ENCODE results near the gene PLEKHO1. TPM values are rescaled to one million over a fixed set of nuclear protein-coding genes. Genes with fewer than 3 reads are reported as not detected.
"Not testable (repeated sequence)": the region's sequence is repeated elsewhere in the genome, so short reads cannot be mapped to it uniquely, and the experiment has no call there.

Gene PLEKHO1
- total RNA-seq, 1 donor from 2014 or later: 37.9 TPM

DNA sequence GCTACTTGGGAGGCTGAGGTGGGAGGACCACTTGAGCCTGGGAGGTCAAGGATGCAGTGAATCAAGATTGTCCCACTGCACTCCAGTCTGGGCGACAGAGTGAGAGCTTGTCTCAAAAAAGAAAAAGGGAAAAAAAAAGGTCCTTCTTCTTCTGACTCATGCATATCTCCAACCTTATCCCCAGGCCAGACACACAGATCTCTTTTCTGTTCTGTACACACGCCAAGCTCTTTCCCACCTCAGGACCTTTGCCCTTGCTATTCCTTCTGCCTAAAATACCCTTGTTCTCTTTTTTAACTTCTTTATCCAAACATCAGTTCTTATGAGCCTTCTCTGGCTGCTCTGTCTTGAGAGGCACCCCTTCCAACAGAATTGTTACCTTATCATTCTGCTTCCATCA, 22.1 kb downstream of the PLEKHO1 start:
- no peak for DNase-seq (ENCODE audit: low read depth in 2 of 2)

DNA sequence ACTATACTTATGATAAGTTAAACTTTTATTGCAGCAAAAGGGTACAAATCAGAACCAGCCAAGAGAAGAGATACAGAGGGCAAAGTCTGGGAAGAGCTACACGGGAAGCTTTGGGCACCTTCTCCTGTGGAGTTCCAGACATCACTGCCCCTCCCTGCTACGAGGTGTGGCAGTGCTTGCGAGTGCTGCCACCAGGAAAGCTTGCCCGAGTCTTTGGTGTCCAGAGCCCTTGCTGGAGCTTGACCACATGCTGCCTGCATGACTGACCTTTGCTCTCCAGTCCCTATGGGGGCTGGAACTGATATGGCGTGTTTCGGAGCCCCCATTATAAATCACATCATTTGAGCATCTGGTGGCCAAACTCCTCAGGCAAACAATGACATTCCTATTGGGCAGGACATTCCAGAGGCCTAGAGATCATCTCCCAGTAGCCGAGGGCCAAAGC, 23.4 kb downstream of the PLEKHO1 start:
- no peak for DNase-seq (ENCODE audit: low read depth in 2 of 2)

DNA sequence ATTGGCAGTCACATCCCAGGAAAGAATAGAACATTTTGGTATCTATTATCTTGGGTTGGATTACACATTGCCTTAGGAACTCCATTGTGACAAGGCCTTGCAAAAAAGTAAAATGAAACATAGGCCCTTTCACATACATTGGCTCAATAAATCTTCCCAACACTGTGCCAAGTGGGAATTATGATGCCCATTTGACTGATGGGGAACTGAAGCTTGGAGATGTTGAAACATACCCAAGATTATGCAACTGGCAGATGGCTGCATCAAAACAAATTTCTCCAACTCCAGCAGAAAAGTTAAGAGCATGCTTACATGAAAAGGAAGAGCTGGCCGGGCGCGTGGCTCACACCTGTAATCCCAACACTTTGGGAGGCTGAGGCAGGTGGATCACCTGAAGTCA, 26.9 kb downstream of the PLEKHO1 start:
- no peak for DNase-seq (ENCODE audit: low read depth in 2 of 2)

DNA sequence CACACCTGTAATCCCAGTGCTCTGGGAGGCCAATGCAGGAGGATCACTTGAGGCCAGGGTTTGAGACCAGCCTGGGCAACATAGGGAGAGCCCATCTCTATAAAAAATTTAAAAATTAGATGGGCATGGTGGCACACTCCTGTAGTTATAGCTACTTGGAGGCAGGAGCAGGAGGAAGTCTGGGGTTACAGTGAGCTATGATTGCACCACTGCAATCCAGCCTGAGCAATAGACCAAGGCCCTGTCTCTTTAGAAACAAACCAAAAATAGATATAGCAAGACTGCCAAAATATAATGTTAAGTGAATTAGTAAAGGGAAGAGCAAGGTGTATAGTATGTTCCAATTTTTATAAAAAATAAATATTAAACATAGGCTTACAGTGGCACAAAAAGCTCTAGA, 28.8 kb downstream of the PLEKHO1 start:
- DNase-seq (ENCODE audit: low read depth in 2 of 2): no peak

DNA sequence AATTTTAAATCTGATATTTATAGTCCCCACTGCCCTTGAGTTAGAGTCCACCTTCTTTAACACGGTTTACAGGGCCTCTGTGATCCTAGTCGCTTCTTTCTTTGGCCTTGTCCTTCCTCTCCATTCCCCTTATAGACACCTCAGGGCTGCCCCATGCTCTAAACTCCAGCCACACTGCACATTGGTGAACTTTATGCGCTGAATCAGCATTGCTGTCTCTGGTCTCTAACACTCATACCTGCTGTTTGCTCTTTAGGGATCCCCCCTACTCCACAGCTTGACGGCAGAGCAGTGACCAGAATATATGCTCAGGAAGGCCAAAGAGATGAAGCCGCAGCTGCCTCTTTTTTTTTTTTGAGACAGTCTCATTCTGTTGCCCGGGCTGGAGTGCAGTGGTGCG, 30.2 kb downstream of the PLEKHO1 start:
- no peak for DNase-seq (ENCODE audit: low read depth in 2 of 2)

DNA sequence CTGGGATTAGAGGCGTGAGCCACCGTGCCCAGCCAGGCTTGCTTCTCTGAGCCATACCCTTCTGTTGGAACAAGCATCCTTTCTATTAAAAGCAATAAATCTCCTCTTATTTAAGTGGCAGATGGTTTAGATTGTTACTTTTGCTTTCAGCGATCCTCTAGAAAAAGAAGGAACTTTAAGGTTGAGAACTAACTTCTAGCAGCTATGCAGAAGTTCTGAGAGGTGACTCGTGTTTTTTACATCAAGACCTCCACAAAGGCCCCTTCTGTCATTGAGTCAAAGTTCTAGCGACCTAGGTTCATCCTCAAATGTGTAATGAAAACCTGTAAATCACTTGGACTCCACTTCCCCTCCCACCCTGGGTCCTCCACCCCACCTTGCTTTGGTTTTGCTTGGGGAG, 30.8 kb downstream of the PLEKHO1 start:
- DNase-seq (ENCODE audit: low read depth in 2 of 2): no peak

DNA sequence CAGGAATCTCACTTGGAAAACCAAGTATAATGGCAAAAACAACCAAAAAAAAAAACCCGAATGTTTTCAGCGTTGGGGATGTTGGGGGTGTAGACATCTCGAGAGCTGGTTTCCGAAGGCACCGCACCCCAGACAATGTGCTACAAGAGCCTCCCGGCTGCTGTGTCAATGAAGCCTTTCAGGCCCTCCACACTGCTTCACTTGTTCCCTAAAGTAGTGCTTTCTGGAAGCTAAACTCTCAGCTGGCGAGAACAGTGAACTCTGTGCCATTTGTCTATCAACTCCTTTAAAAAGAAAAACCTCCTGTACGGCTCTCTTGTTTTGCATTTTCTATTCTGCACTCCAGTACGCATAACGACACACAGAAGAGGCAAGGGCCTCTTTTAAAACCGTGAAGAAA, 32.5 kb downstream of the PLEKHO1 start:
- DNase-seq (ENCODE audit: low read depth in 2 of 2): no peak

DNA sequence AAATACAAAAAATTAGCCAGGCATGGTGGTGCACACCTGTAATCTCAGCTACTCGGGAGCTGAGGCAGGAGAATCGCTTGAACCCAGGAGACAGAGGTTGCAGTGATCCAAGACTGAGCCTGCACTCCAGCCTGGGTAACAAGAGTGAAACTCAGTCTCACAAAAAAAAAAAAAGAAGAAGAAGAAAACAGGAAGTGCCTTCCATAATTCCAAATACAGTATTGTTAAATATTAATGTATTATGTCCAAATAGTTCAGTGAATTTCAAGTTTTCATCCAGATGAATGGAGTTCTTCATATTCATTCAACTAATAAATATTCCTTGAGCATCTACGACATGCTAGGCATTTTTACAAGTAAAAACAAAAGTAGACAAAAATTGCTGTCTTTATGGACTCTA, 33.3 kb downstream of the PLEKHO1 start:
- no peak for DNase-seq (ENCODE audit: low read depth in 2 of 2)

DNA sequence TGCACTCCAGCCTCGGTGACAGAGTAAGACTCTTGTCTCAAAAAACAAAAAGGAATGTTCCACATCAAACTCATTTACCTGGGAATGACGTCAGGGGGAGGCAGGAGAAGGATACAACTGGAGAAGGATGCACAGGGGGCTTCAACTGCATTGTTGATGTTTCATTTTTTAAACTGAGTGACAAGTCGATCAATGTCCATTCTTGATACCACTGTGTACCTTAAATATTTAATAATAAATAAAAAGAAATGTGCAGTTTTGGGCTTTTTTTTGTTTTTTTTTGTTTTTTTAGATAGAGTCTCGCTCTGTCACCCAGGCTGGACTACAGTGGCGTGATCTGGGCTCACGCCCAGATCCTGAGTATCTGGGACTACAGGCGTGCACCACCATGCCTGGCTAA, 35.8 kb downstream of the PLEKHO1 start:
- no peak for DNase-seq (ENCODE audit: low read depth in 2 of 2)

DNA sequence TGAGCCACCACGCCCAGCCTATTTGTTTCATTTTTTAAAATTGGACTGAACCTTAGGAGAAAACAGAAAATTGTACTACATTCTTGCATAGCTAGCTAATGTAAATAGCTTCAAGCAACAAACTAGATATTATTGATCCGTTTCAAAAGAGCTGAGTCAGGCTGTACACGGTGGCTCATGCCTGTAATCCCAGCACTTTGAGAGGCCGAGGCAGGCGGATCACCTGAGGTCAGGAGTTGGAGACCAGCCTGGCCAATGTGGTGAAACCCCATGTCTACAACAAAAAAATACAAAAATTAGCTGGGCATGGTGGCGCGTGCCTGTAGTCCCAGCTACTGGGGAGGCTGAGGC, 36.7 kb downstream of the PLEKHO1 start:
- not testable (repeated sequence) for DNase-seq (ENCODE audit: low read depth in 2 of 2)

DNA sequence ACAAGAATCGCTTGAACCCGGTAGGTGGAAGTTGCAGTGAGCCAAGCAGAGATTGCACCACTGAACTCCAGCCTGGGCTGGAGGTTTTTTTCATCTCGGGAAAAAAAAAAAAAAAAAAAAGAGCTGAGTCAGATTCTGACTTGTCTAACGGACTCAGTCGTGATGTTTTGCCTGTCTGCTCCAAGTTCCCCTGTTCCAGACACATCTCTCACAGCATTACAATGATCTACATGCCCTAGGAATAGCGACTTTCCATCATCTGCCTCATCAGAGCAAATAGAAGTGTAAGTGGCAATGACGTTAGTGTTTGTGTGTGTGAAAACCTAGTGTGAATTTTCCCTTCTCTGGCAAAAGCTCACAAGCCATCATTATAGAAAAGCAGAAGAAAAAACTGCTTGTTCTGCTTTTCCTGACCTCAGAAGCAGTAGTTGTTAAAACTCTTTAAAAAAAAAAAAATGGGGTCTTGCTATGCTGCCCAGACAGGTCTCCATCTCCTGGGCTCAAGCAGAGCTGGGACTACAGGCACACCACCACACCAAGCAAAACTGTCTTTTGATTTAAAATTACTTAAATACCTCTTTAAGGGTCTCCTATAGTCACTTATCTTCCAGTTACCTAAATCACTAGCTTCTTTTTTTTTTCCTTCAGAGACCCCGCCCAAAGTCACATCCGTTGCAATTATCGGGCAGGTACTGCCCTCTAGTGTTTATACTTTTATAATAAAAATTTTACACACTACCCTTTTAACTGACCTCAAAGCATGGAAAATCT, 37.3 kb downstream of the PLEKHO1 start:
- DNase-seq (ENCODE audit: low read depth in 2 of 2): peak in 1 of 2 donors; percentile 51

DNA sequence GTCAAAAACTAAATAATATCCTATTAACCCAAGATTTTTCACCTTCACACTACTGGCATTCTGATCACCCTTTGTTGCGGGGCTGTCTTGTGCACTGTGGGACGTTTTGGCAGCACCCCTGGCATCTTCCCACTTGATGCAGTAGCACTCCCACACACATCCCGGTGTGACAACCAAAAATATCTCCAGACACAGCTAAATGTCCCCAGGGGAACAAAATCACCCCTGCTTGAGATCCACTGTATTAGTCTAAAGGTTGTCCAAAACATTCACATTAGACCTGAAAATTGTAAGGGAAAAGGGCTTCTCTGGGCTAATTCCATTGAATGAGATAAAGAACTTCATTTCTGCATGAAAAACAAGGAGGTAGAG, 37.8 kb downstream of the PLEKHO1 start:
- DNase-seq (ENCODE audit: low read depth in 2 of 2): no peak

DNA sequence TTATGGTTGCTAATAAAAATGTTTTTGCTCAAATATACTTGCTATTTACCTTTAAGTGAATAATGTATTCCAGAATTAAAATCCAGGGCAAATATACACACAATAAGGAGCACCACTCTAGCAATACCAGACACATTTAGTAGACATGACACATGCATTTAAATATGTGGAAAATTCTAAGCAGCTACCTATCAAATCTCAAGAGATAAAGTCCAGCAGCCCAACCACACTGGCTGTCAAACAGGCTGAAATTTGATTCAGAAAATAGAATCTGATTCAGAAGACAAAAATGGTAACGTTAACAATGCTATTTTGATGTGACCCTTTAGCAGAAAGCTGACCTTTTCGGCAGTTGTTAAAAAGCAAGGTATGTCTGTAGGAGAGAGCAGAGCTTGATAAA, 42.3 kb downstream of the PLEKHO1 start:
- no peak for DNase-seq (ENCODE audit: low read depth in 2 of 2)

DNA sequence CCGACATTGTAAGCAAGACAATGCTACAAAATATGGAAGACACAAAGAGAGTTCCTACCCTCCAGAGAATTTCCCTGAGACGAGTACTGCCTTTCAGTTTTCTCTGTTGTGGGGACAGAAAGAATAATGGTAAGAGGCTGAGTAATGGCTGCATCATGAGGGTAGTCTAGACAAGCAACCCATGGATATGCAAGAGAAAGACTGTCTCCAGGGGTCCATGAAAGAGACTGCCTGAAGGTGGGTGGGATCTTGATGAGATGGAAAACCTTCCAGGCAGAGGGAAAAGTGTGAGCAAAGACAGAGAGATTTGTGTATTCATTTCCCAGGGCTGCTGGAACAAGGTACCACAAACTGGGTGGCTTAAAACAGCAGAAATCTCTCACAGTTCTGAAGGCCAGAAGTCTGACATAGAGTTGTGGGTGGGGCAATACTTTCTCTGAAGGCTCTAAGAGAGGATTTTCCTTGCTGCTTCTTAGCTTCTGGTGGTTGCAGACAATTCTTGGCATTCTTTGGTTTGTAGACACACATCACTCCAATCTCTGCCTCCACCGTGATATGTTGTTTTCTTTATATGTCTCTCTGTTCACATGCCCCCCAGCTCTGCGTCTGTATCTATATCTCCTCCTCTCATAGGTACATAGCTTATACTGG, 44.8 kb downstream of the PLEKHO1 start:
- no peak for DNase-seq (ENCODE audit: low read depth in 2 of 2)

DNA sequence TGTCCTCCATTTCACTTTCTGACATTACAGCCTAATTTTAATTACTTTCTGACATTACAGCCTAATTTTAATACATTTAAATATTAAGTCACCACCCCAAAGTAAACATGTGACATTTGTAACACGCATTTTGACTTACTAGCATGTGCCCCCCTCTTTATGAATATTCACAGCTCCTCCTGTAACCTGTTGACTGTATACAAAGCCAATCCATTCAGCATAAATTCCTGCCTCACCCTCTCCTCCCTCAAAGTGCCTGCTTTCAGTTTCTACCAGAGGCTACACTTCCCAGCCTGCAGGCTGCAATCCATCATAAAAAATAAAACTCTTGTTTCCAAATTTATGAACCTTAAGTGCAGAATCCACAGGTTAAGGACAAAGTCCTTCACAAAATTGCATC, 46.7 kb downstream of the PLEKHO1 start:
- DNase-seq (ENCODE audit: low read depth in 2 of 2): no peak

DNA sequence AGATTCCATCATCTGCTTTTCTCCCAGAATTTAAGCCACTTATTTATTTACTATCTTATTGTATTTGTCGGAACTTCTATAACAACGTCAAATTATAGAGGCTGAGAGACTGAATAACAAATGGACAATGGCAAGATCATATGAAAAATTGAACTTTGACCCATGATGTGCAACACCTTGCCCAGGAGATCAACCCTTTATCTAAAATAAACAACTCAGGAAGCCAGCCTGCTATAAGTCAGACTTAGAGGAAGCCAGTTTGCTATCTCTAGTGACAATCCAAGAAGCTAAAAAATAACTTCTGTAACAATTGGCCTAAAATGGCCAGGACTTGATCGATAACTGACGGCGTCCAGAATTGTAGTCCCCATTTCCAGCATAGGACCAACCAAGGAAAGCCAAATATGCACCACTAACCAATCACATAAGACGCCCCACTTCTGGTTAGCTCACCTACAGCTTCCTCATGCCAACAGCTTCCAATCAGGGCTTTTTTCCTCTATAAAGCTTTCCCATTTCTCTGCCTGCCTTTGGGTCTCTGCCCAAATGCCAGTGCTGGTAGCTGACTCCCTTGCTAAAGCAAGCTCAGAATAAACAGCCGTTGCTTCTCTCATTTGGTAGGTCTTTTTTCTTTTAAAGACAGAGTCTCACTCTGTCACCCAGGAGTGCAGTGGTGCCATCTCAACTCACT, 57.7 kb downstream of the PLEKHO1 start:
- no peak for DNase-seq (ENCODE audit: low read depth in 2 of 2)

DNA sequence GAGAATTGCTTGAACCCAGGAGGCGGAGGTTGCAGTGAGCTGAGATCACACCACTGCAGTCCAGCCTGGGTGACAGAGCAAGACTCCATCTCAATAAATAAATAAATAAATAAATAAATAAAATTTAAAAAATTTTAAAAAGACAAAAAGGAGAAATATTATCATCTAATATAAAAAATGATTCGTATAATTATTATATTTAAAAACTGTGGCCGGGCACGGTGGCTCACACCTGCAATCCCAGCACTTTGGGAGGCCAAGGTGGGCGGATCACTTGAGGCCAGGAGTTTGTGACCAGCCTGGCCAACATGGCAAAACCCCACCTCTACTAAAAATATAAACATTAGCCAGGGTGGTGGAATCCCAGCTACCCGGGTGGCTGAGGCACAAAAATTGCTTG, 58.7 kb downstream of the PLEKHO1 start:
- not testable (repeated sequence) for DNase-seq (ENCODE audit: low read depth in 2 of 2)

Other genes with a start within 250 kb of the PLEKHO1 start
- gene SV2A, start 232.1 kb upstream of the PLEKHO1 start, total RNA-seq: 1.3 and 3.5 TPM in 2 replicates
- 8.7 and 12.5 TPM in 2 replicates for gene SF3B4, start 222.1 kb upstream of the PLEKHO1 start, total RNA-seq
- gene MTMR11, start 213.0 kb upstream of the PLEKHO1 start, total RNA-seq: 0.25 and 0.64 TPM in 2 replicates
- gene OTUD7B, start 139.2 kb upstream of the PLEKHO1 start, total RNA-seq: 8.7 and 9.6 TPM in 2 replicates
- 18.9 and 22.6 TPM in 2 replicates for gene VPS45, start 82.1 kb upstream of the PLEKHO1 start, total RNA-seq
- 10.0 and 23.2 TPM in 2 replicates for gene ANP32E, start 86.2 kb downstream of the PLEKHO1 start, total RNA-seq
- not detected in 2 replicates for gene CA14, start 107.9 kb downstream of the PLEKHO1 start, total RNA-seq
- 139 and 159 TPM in 2 replicates for gene APH1A, start 119.1 kb downstream of the PLEKHO1 start, total RNA-seq
- 8.1 and 11.8 TPM in 2 replicates for gene C1orf54, start 122.9 kb downstream of the PLEKHO1 start, total RNA-seq
- 0.77 and 2.0 TPM in 2 replicates for gene CIART, start 132.6 kb downstream of the PLEKHO1 start, total RNA-seq
- 39.4 and 47.4 TPM in 2 replicates for gene MRPS21, start 143.9 kb downstream of the PLEKHO1 start, total RNA-seq
- gene PRPF3, start 171.6 kb downstream of the PLEKHO1 start, total RNA-seq: 25.3 and 25.9 TPM in 2 replicates
- 7.0 and 8.7 TPM in 2 replicates for gene RPRD2, start 214.2 kb downstream of the PLEKHO1 start, total RNA-seq